Ovary (tissue), 3 donors: ENCODE data around the gene RSPH3.

Experiments used
- CTCF ChIP-seq, 3 donors: fragments of 450-650 bp in 2 of 3; fragments of 200-600 bp in 1 of 3; IDR thresholded peaks; one replicate each; pipeline versions ENCODE4 v1.5.1 to v1.8.0; 2016 to 2022; ENCODE audit warnings: antibody characterized with exemption in 3 of 3, mild to moderate bottlenecking in 1 of 3
- POLR2A ChIP-seq: fragments of 450-650 bp; IDR thresholded peaks from one replicate; pipeline ENCODE4 v1.6.1; 2017; ENCODE audit warnings: antibody characterized with exemption, mild to moderate bottlenecking, moderate library complexity
- donor health status: DM: no; HTN: no; CAD: no.

DNA sequence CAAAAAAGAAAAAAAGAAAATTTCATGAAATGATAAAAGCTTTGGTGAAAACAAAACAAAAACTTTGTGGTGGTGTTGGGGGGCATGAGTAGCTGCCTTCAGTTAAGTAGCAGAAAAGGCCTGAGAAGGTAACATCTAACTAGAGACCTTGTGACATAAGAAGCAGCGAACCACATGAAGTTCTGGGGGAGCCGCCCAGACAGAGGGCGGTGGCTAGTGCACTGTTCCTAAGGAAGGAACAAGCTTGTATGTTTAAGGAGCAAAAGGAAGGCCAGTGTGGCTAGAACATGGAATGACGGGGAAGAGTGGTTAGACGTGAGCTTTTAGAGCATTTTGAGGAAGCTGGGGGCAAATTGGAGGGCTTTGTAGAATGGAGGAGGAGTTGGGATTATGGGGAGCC, 7.5 kb upstream of the RSPH3 start:
- TF ChIP-seq CTCF (IDR thresholded peaks at IDR 0.05) (no peak), POLR2A (no peak)
